SU-DHL-6 (cell line): ENCODE results near the gene KCNA2.

Source experiments
- CTCF ChIP-seq: fragments of 200-600 bp; sonication (generic); IDR thresholded peaks from one replicate; pipeline ENCODE4 v1.5.1; 2017; ENCODE audit warnings: antibody characterized with exemption, mild to moderate bottlenecking, low read length, moderate library complexity; ENCODE audit not compliant: insufficient read depth, poor library complexity, severe bottlenecking
- EZH2phosphoT487 ChIP-seq: fragments of 200-600 bp; sonication (generic), shearing (Covaris generic); conservative IDR thresholded peaks from 2 replicates; pipeline ENCODE4 v1.6.1; 2018; ENCODE audit warnings: mild to moderate bottlenecking, antibody characterized with exemption, low read length, moderate library complexity, mixed read lengths

- no peak for TF ChIP-seq CTCF
- no peak for TF ChIP-seq EZH2phosphoT487
Observed at GRCh38 chr1:110620686-110621085, 14.5 kb upstream of the KCNA2 start.
